Measurements from ENCODE around the gene MAGI3.

- TF ChIP-seq CTCF (IDR thresholded peaks at IDR 0.05; ENCODE audit: low read length) (no peak), EZH2 (IDR thresholded peaks at IDR 0.05; ENCODE audit: borderline replicate concordance, low read length) (no peak)
These were observed 10.8 kb downstream of the MAGI3 start for GRCh38 chr1:113401067-113401466.

Data from OCI-LY1 (cell line).